T-helper 2 cell treated with Interferon-gamma antibody and Interleukin-4, amounts not matched to agents 5 μg/mL and 100 μg/mL, for 36 hours (primary cell): ENCODE data around the gene CREB3.

Experiments used
- DNase-seq: peaks from one replicate; pipeline ENCODE4 v3.0.0; 2021; ENCODE audit warnings: low spot score
- H3K27ac Mint-ChIP-seq: one replicate; pipeline ENCODE4 v1.8.0; 2021; ENCODE audit warnings: mild to moderate bottlenecking, mixed read lengths
- H3K27me3 Mint-ChIP-seq: one replicate; pipeline ENCODE4 v1.8.0; 2021; ENCODE audit warnings: low read depth, mixed read lengths
- H3K36me3 Mint-ChIP-seq: one replicate; pipeline ENCODE4 v1.8.0; 2021; ENCODE audit warnings: low read depth, mixed read lengths
- H3K4me1 Mint-ChIP-seq: one replicate; pipeline ENCODE4 v1.8.0; 2021; ENCODE audit warnings: low read depth, mixed read lengths
- H3K4me3 Mint-ChIP-seq: one replicate; pipeline ENCODE4 v1.8.0; 2022; ENCODE audit warnings: mild to moderate bottlenecking, moderate library complexity, mixed read lengths
- H3K9me3 Mint-ChIP-seq: one replicate; pipeline ENCODE4 v1.8.0; 2021; ENCODE audit warnings: mixed read lengths

CREB3 gene

GRCh38 chr9:35757226-35757891, 24.9 kb downstream of the CREB3 start:
- H3K9me3 Mint-ChIP-seq = no peaks in the 10 kb centered on the region
- H3K4me1 Mint-ChIP-seq = peaks cover 34% of the 10 kb centered on the region
- H3K36me3 Mint-ChIP-seq = peaks cover 21% of the 10 kb centered on the region
- peak overlapping the region; percentile 88 for H3K27ac Mint-ChIP-seq
- H3K4me3 Mint-ChIP-seq = peak overlapping the region; percentile 97
- peak; percentile 25 for DNase-seq
- no peaks in the 10 kb centered on the region for H3K27me3 Mint-ChIP-seq

- DNase-seq = no peak
- Mint-ChIP-seq H3K36me3 (peaks cover 16% of the 10 kb centered on the region), H3K4me1 (peaks cover 31% of the 10 kb centered on the region), H3K9me3 (no peaks in the 10 kb centered on the region), H3K4me3 (peak overlapping the region; percentile 97), H3K27ac (peak overlapping the region; percentile 68), H3K27me3 (no peaks in the 10 kb centered on the region)
Observed at GRCh38 chr9:35757892-35758275, 25.4 kb downstream of the CREB3 start.

- Mint-ChIP-seq H3K4me3 (peak overlapping the region; percentile 72), H3K27ac (peak overlapping the region; percentile 44), H3K9me3 (no peaks in the 10 kb centered on the region), H3K36me3 (peaks cover 11% of the 10 kb centered on the region), H3K4me1 (peaks cover 31% of the 10 kb centered on the region), H3K27me3 (no peaks in the 10 kb centered on the region)
- no peak for DNase-seq
Observed at GRCh38 chr9:35758475-35759050, 26.1 kb downstream of the CREB3 start.

GRCh38 chr9:35759795-35760194, 27.3 kb downstream of the CREB3 start:
- Mint-ChIP-seq H3K4me3 (no peak overlapping the region), H3K27ac (no peak overlapping the region), H3K36me3 (peaks cover 11% of the 10 kb centered on the region), H3K27me3 (no peaks in the 10 kb centered on the region), H3K9me3 (no peaks in the 10 kb centered on the region), H3K4me1 (peaks cover 31% of the 10 kb centered on the region)
- no peak for DNase-seq

DNA sequence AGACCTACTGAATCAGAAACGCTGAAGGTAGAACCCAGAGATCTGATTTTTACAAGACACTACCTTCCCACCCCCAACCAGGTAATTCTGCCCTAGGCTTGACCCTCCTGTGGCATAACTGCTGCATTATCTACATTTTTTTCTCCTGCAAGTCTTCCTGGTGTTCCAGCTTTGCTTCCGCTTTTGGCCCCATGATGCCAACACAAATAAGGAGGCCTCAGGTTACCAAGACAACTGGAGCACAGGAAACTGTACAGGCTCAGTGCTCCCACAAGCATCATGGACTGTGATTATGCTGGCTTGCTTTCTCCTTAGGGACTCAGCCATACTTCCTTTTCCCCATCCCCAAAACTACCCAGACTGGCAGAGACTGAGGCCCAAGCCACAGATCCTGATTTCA, 28.2 kb downstream of the CREB3 start:
- peaks cover 31% of the 10 kb centered on the region for H3K4me1 Mint-ChIP-seq
- peaks cover 11% of the 10 kb centered on the region for H3K36me3 Mint-ChIP-seq
- H3K4me3 Mint-ChIP-seq = no peak overlapping the region
- H3K27ac Mint-ChIP-seq = no peak overlapping the region
- DNase-seq = no peak
- no peaks in the 10 kb centered on the region for H3K27me3 Mint-ChIP-seq
- H3K9me3 Mint-ChIP-seq = no peaks in the 10 kb centered on the region

GRCh38 chr9:35763181-35763580, 30.7 kb downstream of the CREB3 start:
- H3K4me1 Mint-ChIP-seq = peaks cover 17% of the 10 kb centered on the region
- peaks cover 6% of the 10 kb centered on the region for H3K36me3 Mint-ChIP-seq
- H3K9me3 Mint-ChIP-seq = no peaks in the 10 kb centered on the region
- DNase-seq = no peak
- H3K27me3 Mint-ChIP-seq = no peaks in the 10 kb centered on the region
- no peak overlapping the region for H3K4me3 Mint-ChIP-seq
- H3K27ac Mint-ChIP-seq = no peak overlapping the region

DNA sequence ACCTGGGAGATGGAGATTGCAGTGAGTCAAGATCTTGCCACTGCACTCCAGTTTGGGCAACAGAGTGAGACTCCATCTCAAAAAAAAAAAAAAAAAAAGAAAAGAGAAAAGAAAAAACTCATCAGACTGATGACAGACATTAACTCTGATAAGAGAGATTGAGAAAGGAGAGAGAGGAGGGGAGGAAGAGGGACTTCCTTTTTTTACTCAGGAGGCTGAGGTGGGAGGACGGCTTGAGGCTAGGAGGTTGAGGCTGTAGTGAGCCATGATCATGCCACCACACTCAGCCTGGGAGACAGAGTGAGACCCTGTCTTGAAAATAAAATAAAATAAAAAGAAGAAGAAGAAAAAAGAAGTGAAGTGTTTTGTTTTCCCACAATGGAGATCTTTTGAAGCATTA, 31.3 kb downstream of the CREB3 start:
- H3K4me1 Mint-ChIP-seq = peaks cover 12% of the 10 kb centered on the region
- H3K36me3 Mint-ChIP-seq = peaks cover 6% of the 10 kb centered on the region
- DNase-seq = no peak
- no peaks in the 10 kb centered on the region for H3K27me3 Mint-ChIP-seq
- H3K4me3 Mint-ChIP-seq = no peak overlapping the region
- H3K27ac Mint-ChIP-seq = no peak overlapping the region
- H3K9me3 Mint-ChIP-seq = no peaks in the 10 kb centered on the region

GRCh38 chr9:35766997-35767396, 34.5 kb downstream of the CREB3 start:
- no peak overlapping the region for H3K4me3 Mint-ChIP-seq
- no peaks in the 10 kb centered on the region for H3K36me3 Mint-ChIP-seq
- no peak overlapping the region for H3K27ac Mint-ChIP-seq
- H3K27me3 Mint-ChIP-seq = no peaks in the 10 kb centered on the region
- no peaks in the 10 kb centered on the region for H3K9me3 Mint-ChIP-seq
- H3K4me1 Mint-ChIP-seq = no peaks in the 10 kb centered on the region
- DNase-seq = no peak

- Mint-ChIP-seq H3K4me3 (no peak overlapping the region), H3K4me1 (no peaks in the 10 kb centered on the region), H3K36me3 (no peaks in the 10 kb centered on the region), H3K9me3 (no peaks in the 10 kb centered on the region), H3K27ac (no peak overlapping the region), H3K27me3 (no peaks in the 10 kb centered on the region)
- no peak for DNase-seq
Observed at GRCh38 chr9:35767458-35767857, 35.0 kb downstream of the CREB3 start.

GRCh38 chr9:35769763-35770162, 37.3 kb downstream of the CREB3 start:
- DNase-seq = no peak
- Mint-ChIP-seq H3K36me3 (no peaks in the 10 kb centered on the region), H3K4me3 (no peak overlapping the region), H3K27me3 (no peaks in the 10 kb centered on the region), H3K27ac (no peak overlapping the region), H3K4me1 (no peaks in the 10 kb centered on the region), H3K9me3 (no peaks in the 10 kb centered on the region)

GRCh38 chr9:35771075-35771433, 38.6 kb downstream of the CREB3 start:
- Mint-ChIP-seq H3K9me3 (no peaks in the 10 kb centered on the region), H3K27me3 (no peaks in the 10 kb centered on the region), H3K4me3 (no peak overlapping the region), H3K4me1 (no peaks in the 10 kb centered on the region), H3K27ac (no peak overlapping the region), H3K36me3 (no peaks in the 10 kb centered on the region)
- no peak for DNase-seq

- no peak overlapping the region for H3K4me3 Mint-ChIP-seq
- DNase-seq = no peak
- H3K27ac Mint-ChIP-seq = no peak overlapping the region
- H3K36me3 Mint-ChIP-seq = no peaks in the 10 kb centered on the region
- no peaks in the 10 kb centered on the region for H3K9me3 Mint-ChIP-seq
- H3K4me1 Mint-ChIP-seq = no peaks in the 10 kb centered on the region
- no peaks in the 10 kb centered on the region for H3K27me3 Mint-ChIP-seq
Observed at GRCh38 chr9:35771534-35771933, 39.1 kb downstream of the CREB3 start.

GRCh38 chr9:35771943-35772342, 39.5 kb downstream of the CREB3 start:
- H3K9me3 Mint-ChIP-seq = no peaks in the 10 kb centered on the region
- no peaks in the 10 kb centered on the region for H3K27me3 Mint-ChIP-seq
- no peak overlapping the region for H3K27ac Mint-ChIP-seq
- H3K4me3 Mint-ChIP-seq = no peak overlapping the region
- H3K36me3 Mint-ChIP-seq = no peaks in the 10 kb centered on the region
- no peaks in the 10 kb centered on the region for H3K4me1 Mint-ChIP-seq
- DNase-seq = no peak

DNA sequence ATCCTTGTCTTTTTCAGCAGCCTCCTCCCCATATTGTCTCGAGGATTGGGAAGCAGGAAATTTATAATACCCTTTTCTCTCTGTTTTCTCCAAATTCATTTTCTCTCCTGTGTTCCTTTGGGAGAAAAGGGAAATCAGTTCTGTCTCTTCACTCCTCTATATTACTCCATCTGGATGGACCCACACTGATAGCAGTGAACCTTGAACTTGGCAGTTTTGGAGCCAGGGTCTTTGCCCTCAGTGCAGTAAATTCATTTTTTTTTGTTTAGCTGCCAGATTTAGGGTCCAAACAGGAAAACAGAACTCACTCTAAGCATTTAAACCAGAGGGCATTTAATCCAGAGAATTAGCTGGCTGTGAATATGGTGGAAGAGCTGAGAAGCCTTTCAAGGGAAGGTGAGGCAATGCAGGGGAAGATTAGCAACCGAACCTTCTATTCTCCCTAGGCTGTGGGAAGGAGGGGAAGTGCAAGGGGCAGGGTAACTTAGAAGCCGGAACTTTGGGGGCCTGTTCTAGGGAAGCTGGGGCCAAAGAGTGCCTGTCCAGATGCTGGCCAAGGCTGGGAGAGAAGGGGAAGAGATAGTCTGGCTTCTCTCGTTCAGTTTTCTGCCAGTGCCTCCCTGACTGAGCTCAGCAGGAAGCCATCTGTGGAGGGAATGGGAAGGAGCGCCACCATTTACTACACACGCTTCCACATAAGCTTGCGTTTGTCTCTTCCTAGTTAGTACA, 42.6 kb downstream of the CREB3 start:
- H3K36me3 Mint-ChIP-seq = peaks cover 2% of the 10 kb centered on the region
- H3K4me1 Mint-ChIP-seq = no peaks in the 10 kb centered on the region
- H3K4me3 Mint-ChIP-seq = no peak overlapping the region
- DNase-seq = no peak
- H3K9me3 Mint-ChIP-seq = no peaks in the 10 kb centered on the region
- H3K27me3 Mint-ChIP-seq = no peaks in the 10 kb centered on the region
- no peak overlapping the region for H3K27ac Mint-ChIP-seq
